DND-41 (cell line): Measurements from ENCODE around the gene COPS4.

Experiments used
- CTCF ChIP-seq: IDR thresholded peaks from 2 replicates; pipeline ENCODE4 v1.5.1; 2012; ENCODE audit warnings: borderline replicate concordance, low read length, moderate library complexity, mild to moderate bottlenecking; ENCODE audit not compliant: poor library complexity, severe bottlenecking; ENCODE audit errors: extremely low read depth
- EZH2 ChIP-seq: IDR thresholded peaks from 3 replicates; pipeline ENCODE4 v1.6.1; 2012; ENCODE audit warnings: borderline replicate concordance, low read depth, mild to moderate bottlenecking, moderate library complexity, low read length, inconsistent platforms; ENCODE audit not compliant: severe bottlenecking

GRCh38 chr4:83107631-83108030 is 72.6 kb downstream of the COPS4 start:
- TF ChIP-seq CTCF (no peak), EZH2 (no peak)
